22Rv1 (cell line): ENCODE measurements around the gene AGFG2.

Experiments
- CTCF ChIP-seq: fragments of 450-650 bp; IDR thresholded peaks from 2 replicates; pipeline ENCODE4 v1.5.1; 2017; ENCODE audit warnings: mild to moderate bottlenecking
- ZFX ChIP-seq: fragments of 450-650 bp; IDR thresholded peaks from 2 replicates; pipeline ENCODE4 v1.6.1; 2017; ENCODE audit warnings: antibody characterized with exemption, borderline replicate concordance

- TF ChIP-seq CTCF (no peak), ZFX (no peak)
Observed at GRCh38 chr7:100612730-100613390, 73.9 kb downstream of the AGFG2 start.
